Vagina (tissue), 2 donors: ENCODE measurements around the gene DAB1. TPM values are rescaled to one million over a fixed set of nuclear protein-coding genes. Genes with fewer than 3 reads are reported as not detected.

Experiments
- DNase-seq, 2 donors: peaks; one replicate each; pipeline ENCODE4 v3.0.0-alpha.2; 2017; ENCODE audit errors: extremely low spot score in 2 of 2
- H3K27ac ChIP-seq: fragments of 200-600 bp; sonication (generic); one replicate; pipeline ENCODE4 v1.5.1; 2019
- H3K27me3 ChIP-seq: fragments of 200-600 bp; sonication (generic); one replicate; pipeline ENCODE4 v1.5.1; 2019
- H3K36me3 ChIP-seq, 2 donors: fragments of 200-600 bp; sonication (generic); one replicate each; pipeline ENCODE4 v1.5.1; 2017 to 2019
- H3K4me1 ChIP-seq: fragments of 200-600 bp; sonication (generic); one replicate; pipeline ENCODE4 v1.5.1; 2019
- H3K4me3 ChIP-seq, 2 donors: fragments of 200-600 bp; sonication (generic); 1 replicate in 1 of 2; 2 replicates in 1 of 2; pipeline ENCODE4 v1.5.1; 2016 to 2019
- H3K9me3 ChIP-seq: fragments of 200-600 bp; sonication (generic); one replicate; pipeline ENCODE4 v1.5.1; 2019
- POLR2A ChIP-seq, 2 donors: fragments of 450-650 bp; IDR thresholded peaks; one replicate each; pipeline ENCODE4 v1.6.1; 2017; ENCODE audit warnings: antibody characterized with exemption in 2 of 2, mild to moderate bottlenecking in 2 of 2, moderate library complexity in 2 of 2
- POLR2AphosphoS5 ChIP-seq, 2 donors: sonication (generic); formaldehyde crosslinking; IDR thresholded peaks; one replicate each; pipeline ENCODE4 v1.9.0; 2017; ENCODE audit warnings: antibody characterized with exemption in 2 of 2, mild to moderate bottlenecking in 2 of 2, low read depth in 1 of 2; ENCODE audit not compliant: insufficient read depth in 1 of 2
- intact Hi-C: fragments of 100-400 bp; cut with DNase I; formaldehyde crosslinking; loops from one replicate; pipeline ENCODE4 v1.15.1; 2023
- total RNA-seq: library from RNA; depleted of rRNA; stranded (reverse); fragments of >200 nt; gene quantifications from one replicate; pipeline ENCODE4 v1.2.3, GENCODE V29; 2016
- TF ChIP-seq, protein P1 (sequence below), 3 experiments: fragments of 450-650 bp in 2 of 3; fragments of 200-600 bp in 1 of 3; sonication (generic) in 1 of 3; IDR thresholded peaks; one replicate each; pipeline ENCODE4 v1.5.1; 2017 to 2019; ENCODE audit warnings: antibody characterized with exemption in 3 of 3, mild to moderate bottlenecking in 2 of 3, moderate library complexity in 2 of 3

DAB1 gene
- total RNA-seq, 1 donor from 2014 or later: 0.25 TPM

DNA sequence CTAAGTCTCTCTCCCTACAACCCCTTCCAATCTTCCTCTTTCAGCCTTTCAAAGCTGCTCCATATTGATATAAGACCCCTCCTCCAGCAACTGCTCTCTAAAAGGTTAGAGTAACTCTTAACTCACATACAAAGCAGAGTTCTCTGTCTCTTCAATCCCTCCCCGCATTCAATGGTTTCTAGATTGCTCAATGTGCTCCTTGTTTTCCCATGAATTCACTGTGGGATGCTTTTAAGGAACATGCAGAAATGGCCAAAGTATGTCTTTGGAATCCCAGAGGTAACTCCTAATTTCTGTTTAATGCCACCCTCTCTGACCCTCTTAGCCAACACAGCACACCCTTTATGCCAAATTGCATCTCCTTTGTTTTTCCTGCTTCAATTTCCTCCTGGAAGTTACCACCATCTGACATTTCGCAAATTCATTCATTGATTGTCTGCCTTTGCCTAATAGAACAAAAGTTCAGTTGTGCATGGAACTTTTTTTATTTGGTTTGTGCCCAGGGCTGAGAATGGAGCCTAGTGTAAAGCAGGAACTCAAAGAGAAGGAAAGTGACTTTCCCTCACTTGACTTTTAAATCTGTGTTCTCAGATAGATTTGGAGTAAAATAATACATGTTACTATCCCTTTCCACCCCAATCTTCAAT, 285.3 kb downstream of the DAB1 start:
- no peak for TF ChIP-seq POLR2AphosphoS5 (IDR thresholded peaks at IDR 0.05; ENCODE audit: insufficient read depth in 1 of 2, low read depth in 1 of 2)
- TF ChIP-seq POLR2A (IDR thresholded peaks at IDR 0.05): no peak
- TF ChIP-seq, protein P1, sequence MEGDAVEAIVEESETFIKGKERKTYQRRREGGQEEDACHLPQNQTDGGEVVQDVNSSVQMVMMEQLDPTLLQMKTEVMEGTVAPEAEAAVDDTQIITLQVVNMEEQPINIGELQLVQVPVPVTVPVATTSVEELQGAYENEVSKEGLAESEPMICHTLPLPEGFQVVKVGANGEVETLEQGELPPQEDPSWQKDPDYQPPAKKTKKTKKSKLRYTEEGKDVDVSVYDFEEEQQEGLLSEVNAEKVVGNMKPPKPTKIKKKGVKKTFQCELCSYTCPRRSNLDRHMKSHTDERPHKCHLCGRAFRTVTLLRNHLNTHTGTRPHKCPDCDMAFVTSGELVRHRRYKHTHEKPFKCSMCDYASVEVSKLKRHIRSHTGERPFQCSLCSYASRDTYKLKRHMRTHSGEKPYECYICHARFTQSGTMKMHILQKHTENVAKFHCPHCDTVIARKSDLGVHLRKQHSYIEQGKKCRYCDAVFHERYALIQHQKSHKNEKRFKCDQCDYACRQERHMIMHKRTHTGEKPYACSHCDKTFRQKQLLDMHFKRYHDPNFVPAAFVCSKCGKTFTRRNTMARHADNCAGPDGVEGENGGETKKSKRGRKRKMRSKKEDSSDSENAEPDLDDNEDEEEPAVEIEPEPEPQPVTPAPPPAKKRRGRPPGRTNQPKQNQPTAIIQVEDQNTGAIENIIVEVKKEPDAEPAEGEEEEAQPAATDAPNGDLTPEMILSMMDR (IDR thresholded peaks at IDR 0.05): no peak
- no peak for DNase-seq
- no peaks in the 10 kb centered on the region for H3K9me3 ChIP-seq
- H3K4me1 ChIP-seq: no peaks in the 10 kb centered on the region
- H3K36me3 ChIP-seq: no peaks in the 10 kb centered on the region
- no peaks in the 10 kb centered on the region for H3K27me3 ChIP-seq
- no peak overlapping the region for H3K27ac ChIP-seq
- intact Hi-C loops: no loop called here
- no peak overlapping the region for H3K4me3 ChIP-seq

GRCh38 chr1:57137980-57138379, 285.9 kb downstream of the DAB1 start:
- H3K4me1 ChIP-seq: no peaks in the 10 kb centered on the region
- intact Hi-C loops: no loop called here
- no peaks in the 10 kb centered on the region for H3K27me3 ChIP-seq
- no peaks in the 10 kb centered on the region for H3K36me3 ChIP-seq
- H3K27ac ChIP-seq: no peak overlapping the region
- DNase-seq: no peak
- H3K9me3 ChIP-seq: no peaks in the 10 kb centered on the region
- H3K4me3 ChIP-seq: no peak overlapping the region
- TF ChIP-seq, protein P1 (IDR thresholded peaks at IDR 0.05): no peak
- TF ChIP-seq POLR2AphosphoS5 (IDR thresholded peaks at IDR 0.05; ENCODE audit: insufficient read depth in 1 of 2, low read depth in 1 of 2) (no peak), POLR2A (IDR thresholded peaks at IDR 0.05) (no peak)

- Histone ChIP-seq H3K36me3 (no peaks in the 10 kb centered on the region), H3K4me1 (no peaks in the 10 kb centered on the region), H3K4me3 (no peak overlapping the region), H3K27me3 (no peaks in the 10 kb centered on the region), H3K9me3 (no peaks in the 10 kb centered on the region), H3K27ac (no peak overlapping the region)
- no peak for DNase-seq
- intact Hi-C loops: no loop called here
- TF ChIP-seq POLR2A (IDR thresholded peaks at IDR 0.05) (no peak), POLR2AphosphoS5 (IDR thresholded peaks at IDR 0.05; ENCODE audit: insufficient read depth in 1 of 2, low read depth in 1 of 2) (no peak)
- TF ChIP-seq, protein P1 (IDR thresholded peaks at IDR 0.05): no peak
Measured at GRCh38 chr1:57134803-57135202, 289.1 kb downstream of the DAB1 start.

GRCh38 chr1:57133686-57134085, 290.2 kb downstream of the DAB1 start:
- intact Hi-C loops: no loop called here
- no peaks in the 10 kb centered on the region for H3K36me3 ChIP-seq
- H3K27me3 ChIP-seq: no peaks in the 10 kb centered on the region
- TF ChIP-seq, protein P1 (IDR thresholded peaks at IDR 0.05): no peak
- no peak for TF ChIP-seq POLR2AphosphoS5 (IDR thresholded peaks at IDR 0.05; ENCODE audit: insufficient read depth in 1 of 2, low read depth in 1 of 2)
- no peak for TF ChIP-seq POLR2A (IDR thresholded peaks at IDR 0.05)
- no peak overlapping the region for H3K4me3 ChIP-seq
- no peak overlapping the region for H3K27ac ChIP-seq
- DNase-seq: no peak
- H3K9me3 ChIP-seq: no peaks in the 10 kb centered on the region
- H3K4me1 ChIP-seq: no peaks in the 10 kb centered on the region

- intact Hi-C loops: no loop called here
- H3K9me3 ChIP-seq: no peaks in the 10 kb centered on the region
- no peak overlapping the region for H3K27ac ChIP-seq
- no peaks in the 10 kb centered on the region for H3K4me1 ChIP-seq
- H3K36me3 ChIP-seq: no peaks in the 10 kb centered on the region
- H3K4me3 ChIP-seq: no peak overlapping the region
- TF ChIP-seq POLR2AphosphoS5 (IDR thresholded peaks at IDR 0.05; ENCODE audit: insufficient read depth in 1 of 2, low read depth in 1 of 2): no peak
- no peak for DNase-seq
- H3K27me3 ChIP-seq: no peaks in the 10 kb centered on the region
Measured at GRCh38 chr1:57132993-57133622, 290.8 kb downstream of the DAB1 start.
